ENCODE results near the gene FGF4.
"Not testable (repeated sequence)": the region's sequence is repeated elsewhere in the genome, so short reads cannot be mapped to it uniquely, and the experiment has no call there.

FGF4 gene

GRCh38 chr11:69770540-69770939 is 4.6 kb downstream of the FGF4 start:
- DNase-seq = peak; percentile 46

DNA sequence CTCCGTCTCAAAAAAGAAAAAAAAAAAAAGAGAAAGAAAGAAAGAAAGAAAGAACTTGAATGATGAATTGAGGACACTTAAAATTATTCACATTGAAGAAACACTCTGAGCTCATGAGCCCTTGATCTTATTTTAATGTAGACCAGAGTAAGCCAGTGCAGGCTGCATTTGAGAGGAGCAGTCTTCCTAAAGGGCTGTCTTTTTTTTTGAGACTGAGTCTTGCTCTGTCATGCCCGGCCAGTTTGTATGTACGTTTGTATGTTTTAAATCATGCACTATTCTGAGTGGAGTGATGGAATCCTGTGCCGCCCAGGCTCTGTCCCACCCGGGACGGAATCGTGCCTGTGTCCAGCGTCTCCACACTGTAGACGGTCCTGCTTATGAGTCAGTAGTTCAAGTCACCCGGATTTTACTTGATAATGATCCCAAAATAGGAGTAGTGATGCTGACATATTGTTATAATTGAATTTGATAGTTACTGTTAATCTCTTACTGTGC is 9.6 kb downstream of the FGF4 start:
- no peak for DNase-seq

DNA sequence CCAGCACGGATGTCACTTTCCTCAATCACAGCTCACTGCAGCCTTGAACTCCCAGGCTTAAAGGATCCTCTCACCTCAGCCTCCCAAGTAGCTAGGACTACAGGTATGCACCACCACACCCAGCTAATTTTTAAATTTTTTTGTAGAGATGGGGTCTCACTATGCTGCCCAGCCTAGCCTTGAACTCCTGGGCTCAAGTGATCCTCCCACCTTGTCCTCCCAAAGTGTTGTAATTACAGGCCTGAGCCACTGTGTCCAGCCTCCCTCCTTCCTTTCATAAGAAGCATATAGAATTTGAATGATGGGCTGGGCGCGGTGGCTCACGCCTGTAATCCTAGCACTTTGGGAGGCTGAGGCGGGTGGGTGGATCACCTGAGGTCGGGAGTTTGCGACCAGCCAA is 10.2 kb downstream of the FGF4 start:
- not testable (repeated sequence) for DNase-seq

GRCh38 chr11:69760319-69760718 is 14.8 kb downstream of the FGF4 start:
- no peak for DNase-seq

DNA sequence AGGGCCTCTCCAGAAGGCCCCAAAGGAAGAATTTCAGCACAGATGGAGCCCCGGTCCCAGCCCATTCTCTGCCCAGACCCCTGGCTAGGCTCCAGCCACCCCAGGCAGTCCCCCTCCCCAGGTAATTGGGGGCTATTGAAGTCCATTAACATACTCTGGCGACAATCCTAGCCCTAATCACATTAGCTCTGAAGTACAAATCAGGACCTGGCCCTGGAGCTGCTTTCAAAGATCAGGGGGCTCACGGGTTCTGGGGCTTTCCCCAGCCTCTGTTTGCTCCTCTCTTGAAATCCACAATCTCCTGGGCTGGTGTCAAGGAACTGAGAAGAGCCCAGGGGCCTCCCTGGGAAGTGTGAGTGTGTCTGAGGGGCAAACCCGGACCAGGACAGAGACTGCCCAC is 22.3 kb downstream of the FGF4 start:
- no peak for DNase-seq

DNA sequence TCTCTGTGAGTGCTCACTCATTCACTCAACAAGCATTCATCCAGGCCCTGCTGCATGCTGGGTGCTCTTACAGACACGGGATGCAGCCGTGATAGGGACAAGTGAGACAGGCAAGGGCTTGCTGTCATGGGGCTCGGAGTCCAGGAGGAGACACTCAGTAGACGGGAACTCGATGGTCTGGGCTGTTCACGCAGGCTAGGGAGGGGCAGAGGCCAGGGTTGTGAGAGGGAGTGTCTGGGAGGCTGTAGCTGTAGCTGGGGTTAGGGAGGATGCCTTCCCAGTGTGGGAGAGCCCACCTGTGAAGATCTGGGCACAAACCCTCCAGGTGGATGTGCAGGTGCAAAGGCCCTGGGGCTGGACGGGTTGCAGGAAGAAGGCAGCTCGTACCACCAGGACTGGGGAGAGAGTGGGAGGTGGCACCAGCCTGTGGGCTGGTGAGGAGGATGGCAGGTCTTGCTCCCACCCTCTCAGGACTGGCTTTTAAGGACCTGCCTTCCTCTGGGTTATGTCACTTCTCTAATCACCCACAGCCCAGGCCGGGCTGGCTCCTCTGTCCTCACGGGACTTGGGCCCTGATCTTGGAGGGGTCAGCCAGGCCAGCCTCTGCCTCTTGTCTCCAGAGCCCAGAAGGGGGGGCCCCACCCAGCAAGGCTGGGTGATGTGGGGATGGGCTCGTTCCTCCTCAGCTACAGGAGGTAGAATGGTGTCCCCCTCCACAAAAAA is 24.1 kb downstream of the FGF4 start:
- no peak for DNase-seq

DNA sequence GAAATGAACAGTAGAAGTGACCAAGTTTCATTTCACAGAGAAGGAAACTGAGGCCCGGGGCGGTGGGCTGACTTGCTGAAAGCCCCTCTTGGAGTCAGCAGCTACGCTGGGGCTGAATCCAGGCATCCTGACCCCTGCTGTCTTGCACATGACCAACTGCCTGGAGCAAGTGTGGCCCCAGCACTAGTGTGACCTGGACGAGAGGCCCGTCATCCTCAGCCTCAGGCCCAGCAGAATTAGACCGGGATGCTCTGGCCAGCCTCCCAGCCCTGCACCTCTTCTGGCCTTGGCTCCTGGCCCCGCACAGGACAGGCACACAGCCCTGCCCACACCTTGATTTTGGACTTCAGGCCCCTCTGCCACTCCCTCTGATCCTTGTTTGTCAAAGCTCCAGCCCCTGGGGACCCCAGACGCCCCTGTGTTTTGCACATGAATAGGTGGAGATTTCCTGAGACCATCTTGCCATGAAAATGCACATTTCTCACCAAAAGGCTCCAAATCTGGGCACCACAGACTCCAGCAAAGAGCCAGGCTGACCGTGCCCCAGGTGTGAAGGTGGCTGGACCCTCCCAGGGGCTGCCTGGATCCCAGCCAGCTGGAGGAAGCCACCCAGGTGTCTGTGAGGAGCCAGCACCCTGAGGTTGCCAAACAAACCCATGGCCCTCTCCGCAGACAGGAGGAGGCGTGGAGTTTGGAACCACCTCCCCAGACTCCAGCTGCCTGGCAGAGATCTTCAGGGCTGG is 24.9 kb downstream of the FGF4 start:
- no peak for DNase-seq

- no peak for DNase-seq
Observed at GRCh38 chr11:69748637-69749036, 26.5 kb downstream of the FGF4 start.

DNA sequence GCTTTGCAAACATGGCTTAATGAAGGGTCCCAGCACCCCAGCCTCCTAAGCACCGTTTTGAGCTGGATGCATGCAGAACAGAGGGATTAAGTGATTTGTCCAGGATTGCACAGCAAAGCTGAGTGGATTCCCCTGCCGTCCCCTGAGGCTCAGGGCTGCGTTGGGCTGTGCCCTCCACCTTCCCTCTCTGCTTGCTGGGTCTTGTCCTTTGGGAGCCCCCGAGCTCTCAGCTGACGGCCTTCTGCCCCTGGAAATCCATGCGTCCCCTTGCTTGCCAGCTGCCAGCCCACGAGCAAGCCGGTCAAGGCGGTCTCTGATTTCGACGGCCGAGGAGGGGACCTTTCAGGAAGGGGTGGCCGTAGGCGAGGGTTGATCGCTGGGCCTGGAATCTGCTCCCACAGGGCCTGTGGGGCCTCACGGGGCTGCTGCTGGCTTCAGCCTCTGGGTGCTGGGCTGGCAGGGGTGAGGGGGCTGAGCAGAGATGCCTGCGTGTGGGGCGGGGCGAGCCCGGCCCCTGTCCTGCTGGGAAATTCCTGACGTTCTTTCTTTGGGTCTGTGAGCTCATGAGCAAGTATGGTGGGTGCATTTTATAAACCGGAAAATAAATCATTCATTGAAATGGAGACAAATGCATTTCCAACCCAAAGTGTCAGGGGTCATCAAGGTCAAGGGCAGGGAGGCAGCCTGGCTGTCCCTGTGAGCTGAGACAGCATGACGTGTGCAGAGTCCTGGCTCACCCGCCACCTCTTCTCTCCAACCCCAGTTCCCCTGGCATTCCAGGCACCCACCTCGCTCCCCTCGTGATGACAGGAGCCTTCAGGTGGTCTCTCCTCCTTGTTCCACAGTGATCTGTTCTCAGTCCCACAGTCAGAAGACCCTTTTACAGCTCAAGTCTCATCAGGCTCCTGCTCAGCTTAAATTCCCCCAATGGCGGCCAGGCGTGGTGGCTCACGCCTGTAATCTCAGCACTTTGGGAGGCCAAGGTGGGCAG is 28.1 kb downstream of the FGF4 start:
- DNase-seq = no peak

GRCh38 chr11:69746140-69746539 is 29.0 kb downstream of the FGF4 start:
- DNase-seq = no peak

GRCh38 chr11:69745201-69745600 is 29.9 kb downstream of the FGF4 start:
- no peak for DNase-seq

GRCh38 chr11:69744435-69744834 is 30.7 kb downstream of the FGF4 start:
- no peak for DNase-seq

- no peak for DNase-seq
Observed at GRCh38 chr11:69734841-69735240, 40.3 kb downstream of the FGF4 start.

GRCh38 chr11:69734367-69734766 is 40.8 kb downstream of the FGF4 start:
- DNase-seq = no peak

DNA sequence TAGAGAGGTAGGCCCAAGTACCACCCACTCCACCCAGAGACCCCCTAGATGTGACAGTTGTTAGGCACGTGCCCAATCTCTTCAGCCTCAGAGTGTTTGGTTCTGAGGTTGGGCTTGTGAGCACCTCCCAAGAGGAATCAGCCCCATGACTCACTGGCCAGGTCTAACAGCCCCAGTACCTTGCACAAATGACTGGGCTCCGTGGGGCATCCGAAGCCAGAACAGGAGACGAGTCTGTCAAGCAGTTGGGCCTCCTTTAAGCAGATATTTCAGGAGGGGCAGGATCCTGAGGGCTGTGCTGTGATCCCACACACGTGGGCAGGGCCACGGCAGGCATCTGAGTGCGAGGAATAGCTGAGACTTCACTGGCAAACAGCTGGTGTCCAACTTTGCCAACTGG is 42.2 kb downstream of the FGF4 start:
- DNase-seq = no peak

- DNase-seq = no peak
Observed at GRCh38 chr11:69731110-69731509, 44.0 kb downstream of the FGF4 start.

DNA sequence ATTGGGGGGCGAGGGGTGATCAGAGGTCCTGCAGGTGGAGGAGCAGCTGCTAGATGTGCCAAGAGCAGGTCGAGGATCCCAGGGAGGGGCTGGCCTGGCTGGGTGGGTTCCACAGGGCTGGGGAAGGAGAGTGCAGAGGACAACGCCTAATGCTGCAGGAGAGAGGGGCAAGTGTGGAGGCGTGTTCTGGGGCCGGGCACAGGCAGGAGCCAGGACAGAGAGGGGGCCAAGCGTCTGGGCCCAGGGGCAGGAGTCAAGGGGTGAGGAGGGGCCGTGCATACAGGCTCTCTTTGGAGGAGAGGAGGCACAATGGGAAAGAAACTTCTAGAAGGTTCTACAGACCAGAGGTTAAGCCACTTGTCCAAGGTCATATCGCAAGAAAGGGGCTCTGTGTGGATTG is 44.6 kb downstream of the FGF4 start:
- DNase-seq = no peak

DNA sequence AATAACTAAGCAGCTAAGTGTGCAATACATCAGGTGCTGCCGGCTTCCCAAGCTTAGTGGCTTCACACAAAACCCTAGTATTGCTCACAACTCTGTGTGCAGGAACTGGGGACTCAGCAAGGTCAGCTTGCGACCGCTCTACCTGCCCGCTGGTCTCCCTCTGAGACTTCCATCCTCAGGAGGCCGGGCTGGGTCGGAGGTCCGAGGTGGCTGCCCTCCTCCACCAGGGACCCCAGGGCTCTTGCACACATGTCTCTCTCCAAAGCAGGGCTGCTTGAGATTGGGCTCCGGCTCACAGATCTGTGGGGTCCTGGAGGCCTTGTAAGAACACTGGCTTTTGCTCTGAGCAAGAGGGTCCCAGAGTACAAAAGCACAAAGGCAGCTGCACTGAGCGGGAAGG is 45.9 kb downstream of the FGF4 start:
- no peak for DNase-seq

DNA sequence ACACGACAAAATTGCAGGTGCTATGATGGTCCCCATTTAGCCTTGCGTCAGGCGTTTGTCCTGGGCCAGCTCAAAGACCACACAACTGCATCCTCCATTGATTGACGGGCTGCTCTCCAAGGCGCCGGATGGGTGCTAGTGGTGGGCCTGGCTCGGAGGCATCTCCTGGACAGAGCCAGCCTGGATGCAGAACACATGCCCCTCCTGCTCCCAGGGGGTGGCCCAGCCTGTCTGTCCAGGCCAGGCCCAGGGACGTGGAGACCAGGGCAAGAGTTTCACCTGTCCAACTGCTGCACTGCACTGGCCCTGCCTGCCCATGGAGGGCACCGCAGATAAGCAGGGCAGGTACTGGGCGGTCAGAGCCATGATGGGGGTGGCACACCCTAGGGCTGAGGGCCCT is 47.9 kb downstream of the FGF4 start:
- DNase-seq = no peak

GRCh38 chr11:69726481-69726880 is 48.7 kb downstream of the FGF4 start:
- no peak for DNase-seq

DNA sequence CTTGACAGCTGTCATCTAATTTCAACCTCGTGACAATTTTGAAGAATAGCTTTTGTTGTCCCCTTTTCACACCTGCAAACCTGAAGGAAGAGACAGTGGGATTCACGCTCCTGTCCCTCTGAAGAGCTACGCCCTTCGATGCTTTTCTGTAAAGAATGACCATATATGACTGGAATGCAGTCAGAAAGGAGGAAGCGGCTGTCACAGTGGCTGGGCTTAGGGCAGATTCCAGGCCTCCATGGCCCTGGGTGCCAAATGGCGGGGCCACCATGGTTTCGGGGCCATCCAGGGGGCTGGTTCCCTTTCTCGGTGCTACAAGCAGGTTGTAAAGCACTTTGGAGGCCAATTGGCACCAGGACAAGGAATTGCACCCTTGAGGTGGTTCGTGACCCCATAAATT is 49.1 kb downstream of the FGF4 start:
- DNase-seq = no peak

- DNase-seq = no peak
Observed at GRCh38 chr11:69721745-69722144, 53.4 kb downstream of the FGF4 start.

DNA sequence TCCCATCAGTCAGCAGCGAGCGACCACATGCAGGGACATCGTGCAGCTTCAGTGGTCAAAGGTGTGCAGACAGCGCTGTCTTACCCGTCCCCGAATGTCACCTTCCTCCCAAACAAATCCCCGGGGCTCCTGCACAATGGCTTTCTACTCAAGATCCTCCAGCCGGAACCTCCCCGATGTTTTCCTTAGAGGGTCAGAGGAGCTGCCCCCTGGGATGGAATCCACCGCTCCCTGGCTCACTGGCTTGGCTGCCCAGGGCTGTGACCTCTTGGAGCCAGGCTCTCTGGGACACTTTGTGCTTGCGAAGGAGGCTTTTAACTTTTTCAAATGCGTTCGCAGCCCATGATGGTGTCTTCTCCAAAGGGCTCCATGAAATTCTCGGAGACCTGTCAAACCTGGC is 54.0 kb downstream of the FGF4 start:
- no peak for DNase-seq

Data from OCI-M1 (cell line).